DLD1 (cell line): ENCODE data around the gene STK10.

Source experiments
- in situ Hi-C: cut with HindIII; loops from 2 replicates; pipeline ENCODE4 v1.10.0; 2017; ENCODE audit warnings: low sequenced_read_pairs

STK10 gene

GRCh38 chr5:172093965-172094364 is 94.1 kb downstream of the STK10 start:
- in situ Hi-C loops = no loop called here

GRCh38 chr5:172093559-172093958 is 94.5 kb downstream of the STK10 start:
- in situ Hi-C loops = no loop called here

GRCh38 chr5:172091956-172092732 is 95.9 kb downstream of the STK10 start:
- in situ Hi-C loops = no loop called here

GRCh38 chr5:172090976-172091547 is 97.0 kb downstream of the STK10 start:
- in situ Hi-C loops = no loop called here

- in situ Hi-C loops = no loop called here
These were observed 98.5 kb downstream of the STK10 start for GRCh38 chr5:172089298-172090117.

- in situ Hi-C loops = no loop called here
These were observed 99.2 kb downstream of the STK10 start for GRCh38 chr5:172088801-172089200.

GRCh38 chr5:172086194-172086975 is 101.6 kb downstream of the STK10 start:
- in situ Hi-C loops = no loop called here

- in situ Hi-C loops = no loop called here
These were observed 102.3 kb downstream of the STK10 start for GRCh38 chr5:172085738-172086137.

GRCh38 chr5:172082180-172082579 is 105.8 kb downstream of the STK10 start:
- in situ Hi-C loops = no loop called here

- in situ Hi-C loops = no loop called here
These were observed 108.1 kb downstream of the STK10 start for GRCh38 chr5:172079876-172080275.

GRCh38 chr5:172078726-172079345 is 109.2 kb downstream of the STK10 start:
- in situ Hi-C loops = no loop called here

- in situ Hi-C loops = no loop called here
These were observed 110.2 kb downstream of the STK10 start for GRCh38 chr5:172077664-172078425.

- in situ Hi-C loops = no loop called here
These were observed 111.2 kb downstream of the STK10 start for GRCh38 chr5:172076761-172077244.

GRCh38 chr5:172075656-172076055 is 112.4 kb downstream of the STK10 start:
- in situ Hi-C loops = no loop called here

- in situ Hi-C loops = no loop called here
These were observed 113.1 kb downstream of the STK10 start for GRCh38 chr5:172074896-172075295.

GRCh38 chr5:172071309-172071875 is 116.6 kb downstream of the STK10 start:
- in situ Hi-C loops = no loop called here

- in situ Hi-C loops = no loop called here
These were observed 122.5 kb downstream of the STK10 start for GRCh38 chr5:172065431-172066065.

GRCh38 chr5:172064766-172065165 is 123.3 kb downstream of the STK10 start:
- in situ Hi-C loops = no loop called here

- in situ Hi-C loops = no loop called here
These were observed 123.7 kb downstream of the STK10 start for GRCh38 chr5:172064358-172064757.
